ENCODE data around the gene FHIT. TPM values are rescaled to one million over a fixed set of nuclear protein-coding genes. Genes with fewer than 3 reads are reported as not detected.
A peak's percentile ranks its signal among the peaks of the same experiment; 100 is the strongest.

The FHIT gene
- total and polyA plus RNA-seq, 2 donors from 2014 or later, result 20.2 to 61.2 TPM

GRCh38 chr3:60504827-60505457, 746.3 kb downstream of the FHIT start:
- FAIRE-seq, result no peak
- H3K4me1 ChIP-seq (ENCODE audit: control insufficient read depth in 2 of 3, insufficient read depth in 2 of 3, low read depth in 1 of 3, low read length in 3 of 3), result no peaks in the 10 kb centered on the region
- H3K36me3 ChIP-seq (ENCODE audit: control insufficient read depth in 2 of 3, insufficient read depth in 3 of 3, low read length in 3 of 3), result no peaks in the 10 kb centered on the region
- H3K27ac ChIP-seq (ENCODE audit: low read depth in 2 of 2, low read length in 2 of 2), result no peak overlapping the region
- no peak for DNase-seq
- no peak overlapping the region for H3K4me3 ChIP-seq (ENCODE audit: low read length in 3 of 3)
- TF ChIP-seq CTCF (IDR thresholded peaks at IDR 0.05; ENCODE audit: borderline replicate concordance, extremely low read depth, insufficient read depth), result no peak
- no peaks in the 10 kb centered on the region for H3K27me3 ChIP-seq (ENCODE audit: control insufficient read depth, insufficient read depth, low read length)
- intact Hi-C loops (cut with DNase I), result no loop called here
- H3K9me3 ChIP-seq (ENCODE audit: control insufficient read depth in 2 of 3, insufficient read depth in 1 of 3, low read length in 3 of 3), result no peaks in the 10 kb centered on the region
- H3K9ac ChIP-seq (ENCODE audit: low read length in 3 of 3), result no peak overlapping the region

GRCh38 chr3:60501314-60501713, 749.9 kb downstream of the FHIT start:
- no peak overlapping the region for H3K27ac ChIP-seq (ENCODE audit: low read depth in 2 of 2, low read length in 2 of 2)
- TF ChIP-seq CTCF (IDR thresholded peaks at IDR 0.05; ENCODE audit: borderline replicate concordance, extremely low read depth, insufficient read depth), result no peak
- FAIRE-seq, result no peak

GRCh38 chr3:60497902-60498301, 753.4 kb downstream of the FHIT start:
- intact Hi-C loops (cut with DNase I), result no loop called here
- Histone ChIP-seq H3K9ac (ENCODE audit: low read length in 3 of 3) (no peak overlapping the region), H3K36me3 (ENCODE audit: control insufficient read depth in 2 of 3, insufficient read depth in 3 of 3, low read length in 3 of 3) (no peaks in the 10 kb centered on the region), H3K4me3 (ENCODE audit: low read length in 3 of 3) (no peak overlapping the region), H3K27ac (ENCODE audit: low read depth in 2 of 2, low read length in 2 of 2) (no peak overlapping the region), H3K27me3 (ENCODE audit: control insufficient read depth, insufficient read depth, low read length) (no peaks in the 10 kb centered on the region), H3K9me3 (ENCODE audit: control insufficient read depth in 2 of 3, insufficient read depth in 1 of 3, low read length in 3 of 3) (no peaks in the 10 kb centered on the region), H3K4me1 (ENCODE audit: control insufficient read depth in 2 of 3, insufficient read depth in 2 of 3, low read depth in 1 of 3, low read length in 3 of 3) (no peaks in the 10 kb centered on the region)
- FAIRE-seq, result no peak
- no peak for TF ChIP-seq CTCF (IDR thresholded peaks at IDR 0.05; ENCODE audit: borderline replicate concordance, extremely low read depth, insufficient read depth)
- DNase-seq, result peak in 2 of 5 donors; percentile 8 to 14

More at GRCh38 chr3:60501314-60501713, 749.9 kb downstream of the FHIT start:
- Histone ChIP-seq H3K4me3 (ENCODE audit: low read length in 3 of 3) (no peak overlapping the region), H3K36me3 (ENCODE audit: control insufficient read depth in 2 of 3, insufficient read depth in 3 of 3, low read length in 3 of 3) (no peaks in the 10 kb centered on the region), H3K9ac (ENCODE audit: low read length in 3 of 3) (no peak overlapping the region), H3K4me1 (ENCODE audit: control insufficient read depth in 2 of 3, insufficient read depth in 2 of 3, low read depth in 1 of 3, low read length in 3 of 3) (no peaks in the 10 kb centered on the region), H3K27me3 (ENCODE audit: control insufficient read depth, insufficient read depth, low read length) (no peaks in the 10 kb centered on the region), H3K9me3 (ENCODE audit: control insufficient read depth in 2 of 3, insufficient read depth in 1 of 3, low read length in 3 of 3) (no peaks in the 10 kb centered on the region)
- intact Hi-C loops (cut with DNase I), result no loop called here
- no peak for DNase-seq

GRCh38 chr3:60490992-60491391, 760.3 kb downstream of the FHIT start:
- H3K27ac ChIP-seq (ENCODE audit: low read depth in 2 of 2, low read length in 2 of 2), result no peak overlapping the region
- DNase-seq (no peak), FAIRE-seq (no peak)
- intact Hi-C loops (cut with DNase I), result no loop called here
- H3K27me3 ChIP-seq (ENCODE audit: control insufficient read depth, insufficient read depth, low read length), result no peaks in the 10 kb centered on the region
- H3K9ac ChIP-seq (ENCODE audit: low read length in 3 of 3), result no peak overlapping the region
- H3K4me1 ChIP-seq (ENCODE audit: control insufficient read depth in 2 of 3, insufficient read depth in 2 of 3, low read depth in 1 of 3, low read length in 3 of 3), result no peaks in the 10 kb centered on the region
- no peak overlapping the region for H3K4me3 ChIP-seq (ENCODE audit: low read length in 3 of 3)
- H3K9me3 ChIP-seq (ENCODE audit: control insufficient read depth in 2 of 3, insufficient read depth in 1 of 3, low read length in 3 of 3), result no peaks in the 10 kb centered on the region
- no peak for TF ChIP-seq CTCF (IDR thresholded peaks at IDR 0.05; ENCODE audit: borderline replicate concordance, extremely low read depth, insufficient read depth)
- H3K36me3 ChIP-seq (ENCODE audit: control insufficient read depth in 2 of 3, insufficient read depth in 3 of 3, low read length in 3 of 3), result no peaks in the 10 kb centered on the region

All from kidney (tissue), 14 donors.